ENCODE measurements around the gene UBA3. TPM values are rescaled to one million over a fixed set of nuclear protein-coding genes. Genes with fewer than 3 reads are reported as not detected.

The UBA3 gene
- total RNA-seq, 2 donors from 2014 or later = 39.9 to 63.5 TPM

DNA sequence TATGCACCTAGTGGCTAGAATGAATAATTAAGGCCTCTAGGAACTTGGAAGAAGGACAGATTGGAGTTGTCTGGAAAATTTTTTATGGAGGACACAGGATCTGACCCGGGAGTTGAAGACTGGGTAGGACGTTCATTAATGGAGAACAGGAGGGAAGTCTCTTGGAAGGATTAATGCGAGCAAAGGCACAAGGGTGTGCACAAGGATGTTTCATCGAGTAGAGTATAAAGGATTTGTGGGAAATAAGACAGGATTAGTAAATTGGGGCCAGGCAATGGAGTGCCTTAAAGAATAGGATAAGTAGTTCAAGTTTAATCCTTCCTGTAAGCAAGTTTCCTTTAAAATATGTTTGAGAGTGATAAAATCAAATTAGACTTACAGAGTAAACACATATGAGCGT is 27.7 kb upstream of the UBA3 start:
- no peaks in the 10 kb centered on the region for H3K9me3 ChIP-seq
- H3K36me3 ChIP-seq = peaks cover 34% of the 10 kb centered on the region
- H3K4me3 ChIP-seq = no peak overlapping the region
- no peaks in the 10 kb centered on the region for H3K27me3 ChIP-seq
- no peak for DNase-seq (ENCODE audit: low spot score)
- TF ChIP-seq, protein P1, sequence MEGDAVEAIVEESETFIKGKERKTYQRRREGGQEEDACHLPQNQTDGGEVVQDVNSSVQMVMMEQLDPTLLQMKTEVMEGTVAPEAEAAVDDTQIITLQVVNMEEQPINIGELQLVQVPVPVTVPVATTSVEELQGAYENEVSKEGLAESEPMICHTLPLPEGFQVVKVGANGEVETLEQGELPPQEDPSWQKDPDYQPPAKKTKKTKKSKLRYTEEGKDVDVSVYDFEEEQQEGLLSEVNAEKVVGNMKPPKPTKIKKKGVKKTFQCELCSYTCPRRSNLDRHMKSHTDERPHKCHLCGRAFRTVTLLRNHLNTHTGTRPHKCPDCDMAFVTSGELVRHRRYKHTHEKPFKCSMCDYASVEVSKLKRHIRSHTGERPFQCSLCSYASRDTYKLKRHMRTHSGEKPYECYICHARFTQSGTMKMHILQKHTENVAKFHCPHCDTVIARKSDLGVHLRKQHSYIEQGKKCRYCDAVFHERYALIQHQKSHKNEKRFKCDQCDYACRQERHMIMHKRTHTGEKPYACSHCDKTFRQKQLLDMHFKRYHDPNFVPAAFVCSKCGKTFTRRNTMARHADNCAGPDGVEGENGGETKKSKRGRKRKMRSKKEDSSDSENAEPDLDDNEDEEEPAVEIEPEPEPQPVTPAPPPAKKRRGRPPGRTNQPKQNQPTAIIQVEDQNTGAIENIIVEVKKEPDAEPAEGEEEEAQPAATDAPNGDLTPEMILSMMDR (IDR thresholded peaks at IDR 0.05) = no peak
- H3K4me1 ChIP-seq = peaks cover 0 to 25% of the 10 kb centered on the region in 2 donors
- H3K27ac ChIP-seq = no peak overlapping the region

DNA sequence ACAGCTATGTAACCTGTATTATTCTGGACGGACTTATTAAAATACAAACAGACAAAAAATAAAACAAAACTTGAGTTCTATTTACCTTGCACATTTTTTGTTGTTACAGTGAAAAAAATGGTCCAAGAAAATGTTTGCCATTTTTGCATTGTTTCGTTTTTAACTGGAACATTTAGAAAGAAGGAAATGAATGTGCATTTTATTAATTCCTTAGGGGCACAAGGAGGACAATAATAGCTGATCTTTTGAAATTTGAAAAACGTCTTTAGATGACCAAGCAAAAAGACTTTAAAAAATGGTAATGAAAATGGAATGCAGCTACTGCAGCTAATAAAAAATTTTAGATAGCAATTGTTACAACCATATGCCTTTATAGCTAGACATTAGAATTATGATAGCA is 25.2 kb upstream of the UBA3 start:
- H3K4me1 ChIP-seq = peaks cover 0 to 41% of the 10 kb centered on the region in 2 donors

DNA sequence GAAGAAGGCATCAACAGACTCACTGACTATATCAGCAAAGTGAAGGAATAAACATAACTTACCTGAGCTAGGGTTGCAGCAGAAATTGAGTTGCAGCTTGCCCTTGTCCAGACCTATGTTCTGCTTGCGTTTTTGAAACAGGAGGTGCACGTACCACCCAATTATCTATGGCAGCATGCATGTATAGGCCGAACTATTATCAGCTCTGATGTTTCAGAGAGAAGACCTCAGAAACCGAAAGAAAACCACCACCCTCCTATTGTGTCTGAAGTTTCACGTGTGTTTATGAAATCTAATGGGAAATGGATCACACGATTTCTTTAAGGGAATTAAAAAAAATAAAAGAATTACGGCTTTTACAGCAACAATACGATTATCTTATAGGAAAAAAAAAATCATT is 24.4 kb upstream of the UBA3 start:
- TF ChIP-seq, protein P1 (IDR thresholded peaks at IDR 0.05) = no peak
- H3K36me3 ChIP-seq = peaks cover 57% of the 10 kb centered on the region
- no peaks in the 10 kb centered on the region for H3K27me3 ChIP-seq
- H3K27ac ChIP-seq = peak overlapping the region in 1 of 2 donors; percentile 17
- no peaks in the 10 kb centered on the region for H3K9me3 ChIP-seq
- no peak overlapping the region for H3K4me3 ChIP-seq
- no peak for DNase-seq (ENCODE audit: low spot score)
- peaks cover 0 to 48% of the 10 kb centered on the region in 2 donors for H3K4me1 ChIP-seq

More for the DNA sequence above, 25.2 kb upstream of the UBA3 start:
- Histone ChIP-seq H3K36me3 (peaks cover 50% of the 10 kb centered on the region), H3K9me3 (no peaks in the 10 kb centered on the region), H3K27ac (peak overlapping the region in 1 of 2 donors; percentile 31), H3K27me3 (no peaks in the 10 kb centered on the region), H3K4me3 (no peak overlapping the region)
- TF ChIP-seq, protein P1 (IDR thresholded peaks at IDR 0.05) = no peak
- no peak for DNase-seq (ENCODE audit: low spot score)

DNA sequence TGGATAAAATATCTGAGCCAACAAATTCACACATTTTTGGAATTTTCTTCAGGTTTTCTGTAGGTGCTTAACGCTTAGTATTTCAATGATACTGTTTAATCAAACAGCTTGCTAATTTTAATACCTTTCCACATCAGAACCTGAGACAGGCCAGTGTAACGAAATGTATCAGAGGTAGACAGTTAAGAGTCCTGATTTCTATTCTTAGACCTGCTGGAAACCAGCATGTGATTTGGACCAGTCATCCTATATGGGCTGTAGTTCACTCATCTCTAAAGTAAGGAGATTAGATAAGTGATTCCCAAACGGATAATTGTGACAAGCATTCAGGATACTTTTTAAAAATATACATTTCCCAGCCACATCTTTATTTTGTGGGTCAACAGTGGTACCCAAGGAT is 23.0 kb upstream of the UBA3 start:
- no peaks in the 10 kb centered on the region for H3K27me3 ChIP-seq
- TF ChIP-seq, protein P1 (IDR thresholded peaks at IDR 0.05) = no peak
- H3K4me3 ChIP-seq = no peak overlapping the region
- DNase-seq (ENCODE audit: low spot score) = no peak
- H3K9me3 ChIP-seq = no peaks in the 10 kb centered on the region
- H3K36me3 ChIP-seq = peaks cover 51% of the 10 kb centered on the region
- peaks cover 0 to 56% of the 10 kb centered on the region in 2 donors for H3K4me1 ChIP-seq
- H3K27ac ChIP-seq = peak overlapping the region in 1 of 2 donors; percentile 56

DNA sequence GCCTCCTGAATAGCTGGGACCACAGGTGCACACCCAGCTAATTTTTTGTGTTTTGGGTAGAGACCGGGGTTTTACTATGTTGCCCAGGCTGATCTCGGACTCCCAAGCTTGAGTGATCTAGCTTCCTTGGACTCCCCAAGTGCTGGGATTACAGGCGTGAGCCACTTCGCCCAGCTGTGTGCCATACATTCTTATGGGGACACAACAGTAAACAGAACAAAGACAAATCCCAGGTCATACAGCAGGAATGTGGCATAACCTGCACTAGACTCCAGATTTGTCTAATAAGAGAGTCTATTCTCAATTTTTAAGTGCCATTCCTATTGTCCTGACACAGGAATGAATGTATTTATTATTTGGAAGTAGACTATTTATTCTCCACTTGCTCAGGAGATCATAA is 22.2 kb upstream of the UBA3 start:
- Histone ChIP-seq H3K4me3 (no peak overlapping the region), H3K27ac (peak overlapping the region; percentile 11 to 56), H3K9me3 (no peaks in the 10 kb centered on the region), H3K36me3 (peaks cover 50% of the 10 kb centered on the region), H3K27me3 (no peaks in the 10 kb centered on the region), H3K4me1 (peaks cover 0 to 63% of the 10 kb centered on the region in 2 donors)
- TF ChIP-seq, protein P1 (IDR thresholded peaks at IDR 0.05) = no peak
- DNase-seq (ENCODE audit: low spot score) = no peak

DNA sequence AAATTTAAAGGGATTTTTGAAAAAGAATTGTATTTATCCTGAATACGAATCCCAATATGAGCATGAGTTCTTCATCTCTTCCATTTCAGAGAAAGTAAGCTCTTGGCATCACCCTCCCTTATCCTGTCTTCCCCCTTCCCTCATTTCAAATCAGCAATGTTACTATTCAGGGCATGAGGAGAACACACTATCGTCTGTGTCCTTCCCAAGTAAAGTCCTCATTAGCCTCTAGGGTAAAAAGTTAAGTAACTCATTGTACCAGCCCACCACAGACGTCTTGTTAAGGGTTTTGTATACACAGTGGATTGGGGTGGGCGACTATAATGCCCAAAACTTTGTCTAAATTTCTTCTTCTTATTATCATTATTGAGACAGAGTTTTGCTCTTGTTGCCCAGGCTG is 19.4 kb upstream of the UBA3 start:
- H3K36me3 ChIP-seq = peaks cover 39% of the 10 kb centered on the region
- peaks cover 0 to 75% of the 10 kb centered on the region in 2 donors for H3K4me1 ChIP-seq
- H3K9me3 ChIP-seq = no peaks in the 10 kb centered on the region
- peak overlapping the region; percentile 1 to 56 for H3K27ac ChIP-seq
- no peaks in the 10 kb centered on the region for H3K27me3 ChIP-seq
- no peak overlapping the region for H3K4me3 ChIP-seq
- no peak for DNase-seq (ENCODE audit: low spot score)
- TF ChIP-seq, protein P1 (IDR thresholded peaks at IDR 0.05) = no peak

Data from right atrium auricular region (tissue), 2 donors.